CD4-positive, alpha-beta T cell (primary cell): ENCODE results near the gene TUBB8B. TPM values are rescaled to one million over a fixed set of nuclear protein-coding genes. Genes with fewer than 3 reads are reported as not detected.
"Not testable (repeated sequence)": the region's sequence is repeated elsewhere in the genome, so short reads cannot be mapped to it uniquely, and the experiment has no call there.

Experiments used
- ATAC-seq: fragments of 200-7000 bp; cut with Tn5 transposase; one replicate; pipeline ENCODE4 v1.10.0; 2022; ENCODE audit warnings: mild to moderate bottlenecking; ENCODE audit not compliant: poor library complexity
- CTCF ChIA-PET: fragments of 350-600 bp; sonication (Branson Sonifier 250); formaldehyde crosslinking; loops from one replicate; lab custom pipeline; 2021; ENCODE audit warnings: antibody characterized with exemption, inconsistent platforms; lab: Charles Lee
- POLR2A ChIA-PET: fragments of 350-600 bp; sonication (Branson Sonifier 250); formaldehyde crosslinking; loops from one replicate; lab custom pipeline; 2021; ENCODE audit warnings: antibody characterized with exemption, inconsistent platforms; lab: Charles Lee
- DNase-seq, 14 experiments: peaks; one replicate each; pipeline ENCODE4 v3.0.0-alpha.2; 2013 to 2020; ENCODE audit warnings: mixed read lengths in 2 of 14
- H3K27ac ChIP-seq, 2 donors: one replicate each; pipeline versions ENCODE4 v1.5.1 to v1.7.0; 2013; ENCODE audit warnings: low read length in 2 of 2, low read depth in 1 of 2, mild to moderate bottlenecking in 1 of 2
- H3K27me3 ChIP-seq, 2 experiments: 1 replicate in 1 of 2; 2 replicates in 1 of 2; pipeline versions ENCODE4 v1.6.1 to v1.7.0; 2013; ENCODE audit warnings: low read length in 2 of 2, control low read depth in 1 of 2, mild to moderate bottlenecking in 1 of 2, moderate library complexity in 1 of 2; ENCODE audit not compliant: insufficient read depth in 2 of 2, control insufficient read depth in 1 of 2
- H3K36me3 ChIP-seq: one replicate; pipeline ENCODE4 v1.6.1; 2013; ENCODE audit warnings: low read length, control low read depth; ENCODE audit not compliant: insufficient read depth
- H3K4me1 ChIP-seq: one replicate; pipeline ENCODE4 v1.6.1; 2013; ENCODE audit warnings: low read length, control low read depth; ENCODE audit not compliant: insufficient read depth
- H3K4me3 ChIP-seq: one replicate; pipeline ENCODE4 v1.5.1; 2013; ENCODE audit warnings: mild to moderate bottlenecking, low read length, moderate library complexity
- H3K9me3 ChIP-seq, 2 experiments: 1 replicate in 1 of 2; 2 replicates in 1 of 2; pipeline versions ENCODE4 v1.6.1 to v1.7.0; 2013; ENCODE audit warnings: low read length in 2 of 2, mild to moderate bottlenecking in 2 of 2, control low read depth in 1 of 2, moderate library complexity in 1 of 2; ENCODE audit not compliant: control insufficient read depth in 1 of 2, insufficient read depth in 1 of 2
- H3K27ac Mint-ChIP-seq: one replicate; pipeline ENCODE4 v1.8.0; 2020; ENCODE audit warnings: mixed read lengths
- H3K27me3 Mint-ChIP-seq: one replicate; pipeline ENCODE4 v1.8.0; 2021; ENCODE audit warnings: mixed read lengths
- H3K36me3 Mint-ChIP-seq: one replicate; pipeline ENCODE4 v1.8.0; 2021; ENCODE audit warnings: low read depth, mixed read lengths
- H3K4me1 Mint-ChIP-seq: one replicate; pipeline ENCODE4 v1.8.0; 2021; ENCODE audit warnings: low read depth, mixed read lengths
- H3K4me3 Mint-ChIP-seq: one replicate; pipeline ENCODE4 v1.8.0; 2020; ENCODE audit warnings: mild to moderate bottlenecking, mixed read lengths
- H3K9me3 Mint-ChIP-seq: one replicate; pipeline ENCODE4 v1.8.0; 2020; ENCODE audit warnings: mixed read lengths
- intact Hi-C, 2 experiments: fragments of 100-400 bp; cut with DNase I in 1 of 2; cut with micrococcal nuclease in 1 of 2; formaldehyde crosslinking; loops; one replicate each; pipeline versions ENCODE4 v1.15.1 to v1.9.0; 2023 to 2025; cut with DNase I, micrococcal nuclease
- total RNA-seq, 174 experiments: library from RNA in 2 of 174; stranded (reverse) in 2 of 174; gene quantifications; one replicate each; pipeline ENCODE4 v1.2.3 and lab custom pipeline; 2021 to 2026

Gene TUBB8B
- total RNA-seq, 2 experiments from 2014 or later: not detected

DNA sequence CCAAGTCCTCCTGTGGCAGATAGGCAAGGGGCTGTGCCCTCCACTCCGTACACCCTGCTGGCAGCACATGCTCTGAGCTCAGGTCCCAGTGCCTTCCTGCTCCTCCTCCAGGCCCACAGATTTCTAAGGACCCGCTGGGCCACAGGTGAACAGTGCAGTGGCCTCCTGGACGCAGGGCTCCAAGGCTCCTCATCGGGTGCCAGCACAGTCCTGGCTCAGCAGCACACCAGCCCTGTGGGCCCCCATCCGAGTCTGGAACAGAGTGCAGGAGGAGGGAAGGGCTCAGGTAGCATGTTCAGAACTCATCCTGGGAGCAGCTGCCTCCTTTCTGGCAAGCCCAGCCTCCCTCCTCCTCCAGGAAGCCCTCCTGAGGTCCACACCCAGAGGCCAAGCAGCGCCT lies 30.8 kb upstream of the TUBB8B start:
- H3K4me1 Mint-ChIP-seq, POLR2A ChIA-PET, H3K9me3 Mint-ChIP-seq, H3K4me3 ChIP-seq, DNase-seq, H3K9me3 ChIP-seq, H3K27me3 ChIP-seq, intact Hi-C loops, H3K27ac Mint-ChIP-seq, H3K4me3 Mint-ChIP-seq, H3K27ac ChIP-seq, H3K36me3 ChIP-seq, H3K4me1 ChIP-seq, CTCF ChIA-PET, H3K36me3 Mint-ChIP-seq, ATAC-seq: not testable (repeated sequence)
- peaks cover 15% of the 10 kb centered on the region for H3K27me3 Mint-ChIP-seq

DNA sequence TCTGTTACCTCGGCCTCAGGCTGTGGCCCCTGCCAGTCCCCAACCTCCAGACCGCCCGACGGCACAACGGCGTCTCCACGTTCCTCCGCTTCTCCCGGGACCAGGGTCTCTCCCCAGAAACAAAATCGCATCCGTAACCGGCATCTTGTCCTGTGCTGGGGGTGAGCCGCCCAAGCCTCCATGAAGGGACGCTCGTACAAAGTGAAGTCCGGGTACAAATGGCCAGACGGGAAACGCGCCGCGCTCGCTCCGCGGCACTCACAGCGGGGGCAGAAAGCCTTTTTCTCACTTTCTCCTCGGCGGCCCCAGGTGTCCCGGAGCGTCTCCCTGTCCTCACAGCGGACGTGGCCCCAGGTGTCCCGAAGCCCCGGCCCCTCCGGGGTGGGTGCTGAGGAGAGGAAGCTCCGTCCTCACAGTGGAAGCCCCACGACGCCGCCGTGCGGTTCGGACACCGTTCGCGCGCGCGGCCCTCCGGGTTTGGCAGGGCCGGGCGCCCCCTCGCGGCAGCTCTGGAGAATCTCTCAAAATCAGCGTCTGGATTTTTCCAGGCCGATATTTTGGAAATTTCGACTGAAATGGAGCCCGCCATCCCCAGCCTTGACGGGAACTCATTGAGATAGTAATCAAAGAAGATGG lies 26.2 kb upstream of the TUBB8B start:
- DNase-seq, ATAC-seq, H3K9me3 ChIP-seq, H3K4me1 ChIP-seq, POLR2A ChIA-PET, H3K36me3 Mint-ChIP-seq, H3K4me3 Mint-ChIP-seq, H3K9me3 Mint-ChIP-seq, H3K27ac Mint-ChIP-seq, H3K36me3 ChIP-seq, H3K27me3 ChIP-seq, H3K27me3 Mint-ChIP-seq, H3K4me3 ChIP-seq, H3K27ac ChIP-seq, intact Hi-C loops, CTCF ChIA-PET, H3K4me1 Mint-ChIP-seq: not testable (repeated sequence)

DNA sequence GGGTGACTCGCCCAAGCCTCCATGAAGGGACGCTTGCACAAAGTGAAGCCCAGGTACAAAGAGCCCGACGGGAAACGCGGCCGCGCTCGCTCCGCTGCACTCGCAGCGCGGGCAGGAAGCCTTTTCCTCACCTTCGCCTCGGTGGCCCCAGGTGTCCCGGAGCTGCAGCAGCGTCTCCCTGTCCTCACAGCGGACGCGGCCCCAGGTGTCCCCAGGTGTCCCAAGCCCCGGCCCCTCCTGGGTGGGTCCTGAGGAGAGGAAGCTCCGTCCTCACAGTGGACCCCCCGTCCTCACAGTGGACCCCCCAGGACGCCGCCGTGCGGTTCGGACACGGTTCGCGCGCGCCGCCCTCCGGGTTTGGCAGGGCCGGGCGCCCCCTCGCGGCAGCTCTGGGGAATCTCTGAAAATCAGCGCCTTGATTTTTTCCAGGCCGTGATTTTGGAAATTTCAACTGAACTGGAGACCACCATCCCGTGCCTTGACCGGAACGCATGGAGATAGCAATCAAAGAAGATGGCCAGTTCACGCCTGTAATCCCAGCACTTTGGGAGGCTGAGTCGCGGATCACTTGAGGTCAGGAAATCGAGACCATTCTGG lies 23.9 kb upstream of the TUBB8B start:
- ATAC-seq, intact Hi-C loops: not testable (repeated sequence)

DNA sequence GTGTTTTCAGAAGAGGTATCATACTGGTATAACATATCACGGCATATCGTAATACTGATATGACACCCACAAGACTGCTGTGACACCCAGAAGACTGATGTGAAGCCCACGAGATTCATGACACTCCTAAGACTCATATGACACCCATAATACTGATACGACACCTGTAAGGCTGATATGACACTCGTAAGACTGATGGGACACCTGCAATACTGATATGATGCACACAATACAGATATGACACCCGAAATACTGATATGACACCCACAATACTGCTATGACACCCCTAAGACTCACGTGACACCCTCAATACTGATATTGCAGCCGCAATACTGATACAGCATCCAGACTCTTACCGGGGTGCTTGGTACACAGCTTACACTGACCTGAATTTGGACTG lies 18.3 kb upstream of the TUBB8B start:
- H3K27me3 ChIP-seq, ATAC-seq, POLR2A ChIA-PET, H3K4me1 Mint-ChIP-seq, DNase-seq, H3K4me3 Mint-ChIP-seq, H3K9me3 Mint-ChIP-seq, CTCF ChIA-PET, H3K36me3 Mint-ChIP-seq, H3K36me3 ChIP-seq, H3K27ac ChIP-seq, H3K9me3 ChIP-seq, H3K4me1 ChIP-seq, H3K27ac Mint-ChIP-seq, intact Hi-C loops, H3K4me3 ChIP-seq: not testable (repeated sequence)
- H3K27me3 Mint-ChIP-seq: peaks cover 38% of the 10 kb centered on the region

More for the DNA sequence above, 23.9 kb upstream of the TUBB8B start:
- H3K27ac Mint-ChIP-seq, H3K4me3 Mint-ChIP-seq, H3K4me3 ChIP-seq, H3K9me3 ChIP-seq, POLR2A ChIA-PET, CTCF ChIA-PET, H3K9me3 Mint-ChIP-seq, H3K4me1 ChIP-seq, H3K27ac ChIP-seq, H3K27me3 ChIP-seq, H3K4me1 Mint-ChIP-seq, H3K36me3 ChIP-seq, H3K36me3 Mint-ChIP-seq: not testable (repeated sequence)
- peaks cover 12% of the 10 kb centered on the region for H3K27me3 Mint-ChIP-seq
- peak in 1 of 14 experiments; percentile 12 for DNase-seq

- H3K27ac ChIP-seq, H3K9me3 Mint-ChIP-seq, H3K4me1 Mint-ChIP-seq, intact Hi-C loops, ATAC-seq, H3K27ac Mint-ChIP-seq, H3K4me1 ChIP-seq, DNase-seq, H3K4me3 ChIP-seq, H3K4me3 Mint-ChIP-seq, H3K36me3 Mint-ChIP-seq, H3K9me3 ChIP-seq, H3K36me3 ChIP-seq, CTCF ChIA-PET, H3K27me3 ChIP-seq, POLR2A ChIA-PET: not testable (repeated sequence)
- H3K27me3 Mint-ChIP-seq: peaks cover 46% of the 10 kb centered on the region
These were observed 14.9 kb upstream of the TUBB8B start for GRCh38 chr18:64279-64678.

GRCh38 chr18:63656-64055 lies 14.2 kb upstream of the TUBB8B start:
- ATAC-seq, H3K27ac Mint-ChIP-seq, CTCF ChIA-PET, intact Hi-C loops, POLR2A ChIA-PET, DNase-seq, H3K36me3 ChIP-seq, H3K4me3 Mint-ChIP-seq, H3K4me1 ChIP-seq, H3K36me3 Mint-ChIP-seq, H3K9me3 Mint-ChIP-seq, H3K4me3 ChIP-seq, H3K27me3 ChIP-seq, H3K4me1 Mint-ChIP-seq, H3K27ac ChIP-seq, H3K9me3 ChIP-seq: not testable (repeated sequence)
- peaks cover 42% of the 10 kb centered on the region for H3K27me3 Mint-ChIP-seq

DNA sequence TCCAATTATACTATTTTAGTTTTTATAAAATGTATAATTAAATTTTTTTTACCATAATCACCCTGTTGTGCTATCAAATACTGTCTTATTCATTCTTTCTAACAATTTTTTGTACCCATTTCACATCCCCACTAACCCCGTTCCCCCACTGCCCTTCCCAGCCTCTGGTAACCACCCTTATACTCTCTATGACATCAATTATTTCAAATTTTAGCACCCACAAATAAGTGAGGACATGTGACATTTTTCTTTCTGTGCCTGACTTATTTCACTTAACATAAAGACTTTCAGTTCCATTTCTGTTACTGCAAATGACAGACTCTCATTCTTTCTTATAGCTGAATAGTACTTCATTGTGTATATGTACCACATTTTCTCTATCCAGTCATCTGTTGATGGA lies 5.0 kb upstream of the TUBB8B start:
- H3K4me1 Mint-ChIP-seq, ATAC-seq, H3K27me3 ChIP-seq, POLR2A ChIA-PET, H3K27ac ChIP-seq, H3K9me3 ChIP-seq, CTCF ChIA-PET, H3K27me3 Mint-ChIP-seq, H3K4me3 Mint-ChIP-seq, intact Hi-C loops, H3K27ac Mint-ChIP-seq, H3K4me3 ChIP-seq, H3K36me3 Mint-ChIP-seq, H3K36me3 ChIP-seq, DNase-seq, H3K9me3 Mint-ChIP-seq, H3K4me1 ChIP-seq: not testable (repeated sequence)
